ENCODE measurements around the gene C12orf75.

C12orf75 gene

GRCh38 chr12:105386431-105386830 lies 55.9 kb downstream of the C12orf75 start:
- H3K27ac ChIP-seq (ENCODE audit: extremely low read depth, low read depth, low read length) = no peak overlapping the region
- CTCF ChIA-PET = interaction anchor here (0.6 to 1.2 kb wide), 2 partner anchors 15 to 16 kb away, joined by 3 to 5 read pairs; no protein-coding TSS in a partner anchor
- no peak overlapping the region for H3K4me3 ChIP-seq (ENCODE audit: low read depth, low read length)
- H3K4me1 ChIP-seq (ENCODE audit: control insufficient read depth, insufficient read depth, low read length) = no peaks in the 10 kb centered on the region
- H3K9me3 ChIP-seq (ENCODE audit: control insufficient read depth, insufficient read depth, low read depth, low read length) = no peaks in the 10 kb centered on the region
- no peaks in the 10 kb centered on the region; a peak in 1 of 3 replicates for H3K36me3 ChIP-seq (ENCODE audit: control insufficient read depth in 2 of 2, insufficient read depth in 1 of 2, low read length in 2 of 2)
- POLR2A ChIA-PET = no interaction called here
- TF ChIP-seq PATZ1 (tag by site-specific recombination; IDR thresholded peaks at IDR 0.05) (no peak), ZNF366 (tag by site-specific recombination; conservative IDR thresholded peaks at IDR 0.05) (peak; percentile 85)

GRCh38 chr12:105391231-105391630 lies 60.7 kb downstream of the C12orf75 start:
- ChIA-PET CTCF (interaction anchor here (0.6 kb wide), 1 partner anchor 869 kb away, joined by 4 read pairs; no protein-coding TSS in a partner anchor), POLR2A (no interaction called here)
- TF ChIP-seq ZNF777 (tag by site-specific recombination; IDR thresholded peaks at IDR 0.05; ENCODE audit: borderline replicate concordance) = no peak
- H3K27ac ChIP-seq (ENCODE audit: extremely low read depth, low read depth, low read length) = no peak overlapping the region
- H3K9me3 ChIP-seq (ENCODE audit: control insufficient read depth, insufficient read depth, low read depth, low read length) = no peaks in the 10 kb centered on the region
- no peaks in the 10 kb centered on the region; the same call in 1 of the 2 replicates for H3K4me1 ChIP-seq (ENCODE audit: control insufficient read depth, insufficient read depth, low read length)
- no peaks in the 10 kb centered on the region; a peak in 1 of 3 replicates for H3K36me3 ChIP-seq (ENCODE audit: control insufficient read depth in 2 of 2, insufficient read depth in 1 of 2, low read length in 2 of 2)
- H3K4me3 ChIP-seq (ENCODE audit: low read depth, low read length) = no peak overlapping the region

- TF ChIP-seq SALL2 (tag by site-specific recombination; IDR thresholded peaks at IDR 0.05; ENCODE audit: borderline replicate concordance) = no peak
- POLR2A ChIA-PET = no interaction called here
- H3K36me3 ChIP-seq (ENCODE audit: control insufficient read depth in 2 of 2, insufficient read depth in 1 of 2, low read length in 2 of 2) = no peaks in the 10 kb centered on the region; a peak in 1 of 3 replicates
- CTCF ChIA-PET = no interaction called here
- no peak overlapping the region for H3K4me3 ChIP-seq (ENCODE audit: low read depth, low read length)
- H3K9me3 ChIP-seq (ENCODE audit: control insufficient read depth, insufficient read depth, low read depth, low read length) = no peaks in the 10 kb centered on the region
- no peak overlapping the region for H3K27ac ChIP-seq (ENCODE audit: extremely low read depth, low read depth, low read length)
- no peaks in the 10 kb centered on the region; the same call in 1 of the 2 replicates for H3K4me1 ChIP-seq (ENCODE audit: control insufficient read depth, insufficient read depth, low read length)
Measured at GRCh38 chr12:105393587-105393986, 63.1 kb downstream of the C12orf75 start.

GRCh38 chr12:105396024-105396423 lies 65.5 kb downstream of the C12orf75 start:
- Histone ChIP-seq H3K27ac (ENCODE audit: extremely low read depth, low read depth, low read length) (no peak overlapping the region), H3K4me1 (ENCODE audit: control insufficient read depth, insufficient read depth, low read length) (peaks cover 5% of the 10 kb centered on the region), H3K36me3 (ENCODE audit: control insufficient read depth in 2 of 2, insufficient read depth in 1 of 2, low read length in 2 of 2) (no peaks in the 10 kb centered on the region), H3K4me3 (ENCODE audit: low read depth, low read length) (no peak overlapping the region), H3K9me3 (ENCODE audit: control insufficient read depth, insufficient read depth, low read depth, low read length) (no peaks in the 10 kb centered on the region)
- POLR2A ChIA-PET = no interaction called here
- CTCF ChIA-PET = interaction anchor here (0.7 to 1.5 kb wide), 3 partner anchors 14 to 753 kb away, joined by 3 to 4 read pairs (median 3); no protein-coding TSS in a partner anchor
- no peak for TF ChIP-seq PRDM1 (tag by site-specific recombination; IDR thresholded peaks at IDR 0.05)
- no peak for TF ChIP-seq ZBTB1 (tag by site-specific recombination; IDR thresholded peaks at IDR 0.05)
- TF ChIP-seq ZFHX2 (tag by site-specific recombination; conservative IDR thresholded peaks at IDR 0.05) = no peak
- TF ChIP-seq ZNF747 (tag by site-specific recombination; IDR thresholded peaks at IDR 0.05) = no peak
- no peak for TF ChIP-seq KLF7 (tag by site-specific recombination; IDR thresholded peaks at IDR 0.05; ENCODE audit: borderline replicate concordance)
- TF ChIP-seq, protein P1, sequence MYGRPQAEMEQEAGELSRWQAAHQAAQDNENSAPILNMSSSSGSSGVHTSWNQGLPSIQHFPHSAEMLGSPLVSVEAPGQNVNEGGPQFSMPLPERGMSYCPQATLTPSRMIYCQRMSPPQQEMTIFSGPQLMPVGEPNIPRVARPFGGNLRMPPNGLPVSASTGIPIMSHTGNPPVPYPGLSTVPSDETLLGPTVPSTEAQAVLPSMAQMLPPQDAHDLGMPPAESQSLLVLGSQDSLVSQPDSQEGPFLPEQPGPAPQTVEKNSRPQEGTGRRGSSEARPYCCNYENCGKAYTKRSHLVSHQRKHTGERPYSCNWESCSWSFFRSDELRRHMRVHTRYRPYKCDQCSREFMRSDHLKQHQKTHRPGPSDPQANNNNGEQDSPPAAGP (tag by site-specific recombination; IDR thresholded peaks at IDR 0.05) = no peak
- TF ChIP-seq ZNF629 (tag by site-specific recombination; IDR thresholded peaks at IDR 0.05) = no peak
- no peak for TF ChIP-seq GLI4 (tag by site-specific recombination; IDR thresholded peaks at IDR 0.05)
- no peak for TF ChIP-seq ZNF16 (tag by site-specific recombination; IDR thresholded peaks at IDR 0.05; ENCODE audit: low read depth)
- TF ChIP-seq ZBTB20 (tag by site-specific recombination; IDR thresholded peaks at IDR 0.05) = no peak
- no peak for TF ChIP-seq ZBTB7A (tag by site-specific recombination; IDR thresholded peaks at IDR 0.05; ENCODE audit: low read depth)
- no peak for TF ChIP-seq PRDM10 (tag by site-specific recombination; IDR thresholded peaks at IDR 0.05)
